GM12801 (cell line): ENCODE measurements around the gene TMED5.

Experiments used
- TF ChIP-seq, protein P1 (sequence below): IDR thresholded peaks from one replicate; pipeline ENCODE4 v1.5.1; 2011; ENCODE audit warnings: control low read depth; ENCODE audit not compliant: insufficient read length; ENCODE audit errors: extremely low read depth

The TMED5 gene

DNA sequence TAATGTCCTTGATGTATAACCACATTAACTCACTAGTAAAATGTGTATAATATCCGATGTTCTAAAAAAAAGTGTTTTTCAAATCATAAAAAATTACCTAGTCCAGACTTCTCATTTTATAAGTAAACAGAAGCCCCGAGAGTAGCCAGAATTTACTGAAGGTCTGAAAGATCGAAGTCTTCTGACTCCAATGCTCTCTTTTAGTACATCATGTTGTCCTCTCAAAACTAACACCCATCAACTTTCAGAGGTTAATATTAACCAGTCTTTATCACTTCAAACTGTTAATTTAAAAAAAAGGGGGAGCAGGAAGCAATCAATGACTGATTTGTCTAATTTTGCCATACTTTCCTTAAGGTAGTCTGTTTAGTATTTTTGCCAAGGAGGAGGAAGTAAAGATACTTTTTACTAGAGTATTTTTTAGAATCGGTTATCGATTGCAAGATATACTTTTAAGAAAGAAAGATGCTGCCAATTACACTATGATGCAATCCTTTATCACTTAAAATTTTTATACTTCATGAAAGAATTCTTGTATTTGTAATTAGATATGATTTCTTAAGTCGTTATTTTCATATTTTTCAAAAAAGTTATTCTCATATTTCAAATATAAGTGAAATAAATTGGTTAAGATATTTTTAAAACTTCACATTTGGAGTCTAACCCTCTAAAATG lies 25.8 kb upstream of the TMED5 start:
- TF ChIP-seq, protein P1, sequence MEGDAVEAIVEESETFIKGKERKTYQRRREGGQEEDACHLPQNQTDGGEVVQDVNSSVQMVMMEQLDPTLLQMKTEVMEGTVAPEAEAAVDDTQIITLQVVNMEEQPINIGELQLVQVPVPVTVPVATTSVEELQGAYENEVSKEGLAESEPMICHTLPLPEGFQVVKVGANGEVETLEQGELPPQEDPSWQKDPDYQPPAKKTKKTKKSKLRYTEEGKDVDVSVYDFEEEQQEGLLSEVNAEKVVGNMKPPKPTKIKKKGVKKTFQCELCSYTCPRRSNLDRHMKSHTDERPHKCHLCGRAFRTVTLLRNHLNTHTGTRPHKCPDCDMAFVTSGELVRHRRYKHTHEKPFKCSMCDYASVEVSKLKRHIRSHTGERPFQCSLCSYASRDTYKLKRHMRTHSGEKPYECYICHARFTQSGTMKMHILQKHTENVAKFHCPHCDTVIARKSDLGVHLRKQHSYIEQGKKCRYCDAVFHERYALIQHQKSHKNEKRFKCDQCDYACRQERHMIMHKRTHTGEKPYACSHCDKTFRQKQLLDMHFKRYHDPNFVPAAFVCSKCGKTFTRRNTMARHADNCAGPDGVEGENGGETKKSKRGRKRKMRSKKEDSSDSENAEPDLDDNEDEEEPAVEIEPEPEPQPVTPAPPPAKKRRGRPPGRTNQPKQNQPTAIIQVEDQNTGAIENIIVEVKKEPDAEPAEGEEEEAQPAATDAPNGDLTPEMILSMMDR = no peak

DNA sequence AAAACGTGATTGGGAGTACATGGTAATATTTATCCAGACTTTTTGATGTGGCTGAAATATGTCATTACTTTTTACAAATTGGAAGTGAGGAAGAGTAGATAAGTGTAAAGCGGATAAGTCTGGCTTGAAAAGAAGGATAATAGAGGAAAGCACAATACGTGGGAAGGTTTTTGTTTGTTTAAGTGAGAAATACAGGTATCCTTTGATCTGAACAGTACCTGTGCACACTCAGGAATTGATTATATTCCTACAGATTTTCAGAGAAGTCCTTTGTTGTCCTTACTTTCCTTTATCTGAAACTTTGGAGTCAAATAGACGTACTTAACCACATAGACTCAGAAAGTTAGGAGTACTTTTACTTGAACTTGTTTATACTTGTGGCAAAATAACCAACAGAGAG lies 20.5 kb upstream of the TMED5 start:
- TF ChIP-seq, protein P1 = no peak

- TF ChIP-seq, protein P1 = no peak
Observed at GRCh38 chr1:93200086-93200620, 19.9 kb upstream of the TMED5 start.

DNA sequence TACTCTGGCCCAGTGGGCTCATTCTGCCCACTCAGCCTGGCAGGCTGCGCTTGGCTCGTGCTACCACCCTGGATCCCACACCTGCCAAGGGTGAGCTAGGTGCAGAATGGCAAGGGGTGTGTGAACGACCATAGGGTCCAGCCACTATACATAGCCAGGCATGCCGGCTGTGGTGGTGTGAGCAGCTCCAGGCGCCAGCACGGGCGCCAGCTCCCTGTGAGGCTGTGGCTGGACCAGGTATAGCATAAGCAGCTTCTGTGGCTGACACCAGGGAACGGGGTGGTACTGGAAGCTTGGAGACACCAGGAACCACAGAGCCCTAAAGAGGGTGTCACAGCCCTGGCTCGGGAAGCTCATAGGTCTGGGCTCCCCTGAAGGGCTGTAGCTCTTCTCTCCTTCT lies 18.9 kb upstream of the TMED5 start:
- TF ChIP-seq, protein P1 = no peak

GRCh38 chr1:93196591-93196990 lies 16.4 kb upstream of the TMED5 start:
- TF ChIP-seq, protein P1 = no peak

- TF ChIP-seq, protein P1 = no peak
Observed at GRCh38 chr1:93194231-93194990, 14.2 kb upstream of the TMED5 start.

GRCh38 chr1:93190432-93190831 lies 10.2 kb upstream of the TMED5 start:
- TF ChIP-seq, protein P1 = no peak
